H1 (cell line): Measurements from ENCODE around the gene RNF32. TPM values are rescaled to one million over a fixed set of nuclear protein-coding genes. Genes with fewer than 3 reads are reported as not detected.

ENCODE experiments used
- CTCF ChIA-PET: fragments of 300-600 bp; sonication (Branson Sonifier 250); formaldehyde crosslinking; loops from one replicate; lab custom pipeline; 2021; ENCODE audit not compliant: partially characterized antibody; lab: Charles Lee
- POLR2A ChIA-PET: fragments of 300-600 bp; sonication (Branson Sonifier 250); formaldehyde crosslinking; loops from one replicate; lab custom pipeline; 2021; ENCODE audit warnings: inconsistent platforms; ENCODE audit not compliant: partially characterized antibody; lab: Charles Lee
- DNase-seq, 2 experiments: peaks; one replicate each; pipeline versions ENCODE4 v3.0.0 to v3.0.0-alpha.2; 2010 to 2022; ENCODE audit warnings: low spot score in 2 of 2, low read depth in 1 of 2, mixed read lengths in 1 of 2
- FAIRE-seq: peaks from 2 replicates; lab custom pipeline; 2011; peaks lifted over from hg19 to GRCh38; lab: Jason Lieb, UNC
- H2AFZ ChIP-seq: 2 replicates; pipeline ENCODE4 v1.8.1; 2012; ENCODE audit warnings: low read length, inconsistent platforms
- H2AK5ac ChIP-seq: 2 replicates; pipeline ENCODE4 v1.6.1; 2013; ENCODE audit warnings: low read depth, low read length
- H2BK120ac ChIP-seq: replicated peaks from 2 replicates; pipeline ENCODE3; 2013; ENCODE audit warnings: low read depth, low read length, inconsistent platforms
- H2BK12ac ChIP-seq: 2 replicates; pipeline ENCODE4 v1.6.1; 2013; ENCODE audit warnings: low read depth, low read length
- H2BK15ac ChIP-seq: 2 replicates; pipeline ENCODE4 v1.6.1; 2013; ENCODE audit warnings: low read length
- H2BK20ac ChIP-seq: 2 replicates; pipeline ENCODE4 v1.6.1; 2013; ENCODE audit warnings: low read length
- H2BK5ac ChIP-seq: 2 replicates; pipeline ENCODE4 v1.6.1; 2013; ENCODE audit warnings: low read depth, low read length
- H3K14ac ChIP-seq: 2 replicates; pipeline ENCODE4 v1.6.1; 2013; ENCODE audit warnings: inconsistent platforms; ENCODE audit not compliant: insufficient read length
- H3K18ac ChIP-seq: 2 replicates; pipeline ENCODE4 v1.6.1; 2013; ENCODE audit warnings: low read length; ENCODE audit errors: extremely low read depth
- H3K23ac ChIP-seq: 2 replicates; pipeline ENCODE4 v1.6.1; 2013; ENCODE audit warnings: inconsistent platforms; ENCODE audit not compliant: insufficient read length
- H3K23me2 ChIP-seq: 2 replicates; pipeline ENCODE4 v1.6.1; 2013; ENCODE audit warnings: low read depth, low read length
- H3K27ac ChIP-seq: 2 replicates; pipeline ENCODE4 v1.6.1; 2011; ENCODE audit warnings: low read depth, low read length, inconsistent platforms
- H3K27me3 ChIP-seq, 4 experiments: replicated peaks in 1 of 4; 1 replicate in 1 of 4; 2 replicates in 3 of 4; pipeline versions ENCODE4 v1.6.1 to v1.8.1; 2011 to 2013; ENCODE audit warnings: low read length in 3 of 4, mild to moderate bottlenecking in 3 of 4, inconsistent platforms in 2 of 4, mixed read lengths in 2 of 4, moderate library complexity in 1 of 4; ENCODE audit not compliant: control insufficient read depth in 3 of 4, insufficient read depth in 3 of 4; ENCODE audit errors: extremely low read depth in 1 of 4
- H3K36me3 ChIP-seq, 4 experiments: 2 replicates each; pipeline versions ENCODE4 v1.6.1 to v1.8.1; 2011 to 2013; ENCODE audit warnings: mild to moderate bottlenecking in 4 of 4, low read length in 3 of 4, moderate library complexity in 2 of 4, control low read depth in 1 of 4, inconsistent platforms in 1 of 4; ENCODE audit not compliant: insufficient read depth in 4 of 4, control insufficient read depth in 2 of 4
- H3K4ac ChIP-seq: replicated peaks from 2 replicates; pipeline ENCODE3; 2013; ENCODE audit warnings: low read length, low read depth, mixed read lengths, inconsistent platforms; ENCODE audit not compliant: insufficient read length
- H3K4me1 ChIP-seq, 4 experiments: replicated peaks in 1 of 4; 1 replicate in 1 of 4; 2 replicates in 3 of 4; pipeline versions ENCODE4 v1.6.1 to v1.8.1; 2011 to 2013; ENCODE audit warnings: low read length in 3 of 4, inconsistent platforms in 2 of 4, mixed read lengths in 1 of 4; ENCODE audit not compliant: insufficient read depth in 4 of 4, control insufficient read depth in 3 of 4
- H3K4me2 ChIP-seq, 2 experiments: 2 replicates each; pipeline versions ENCODE4 v1.6.1 to v1.8.1; 2011 to 2013; ENCODE audit warnings: low read depth in 2 of 2, low read length in 2 of 2, control low read depth in 1 of 2, inconsistent platforms in 1 of 2, mild to moderate bottlenecking in 1 of 2; ENCODE audit not compliant: insufficient read depth in 1 of 2
- H3K4me3 ChIP-seq, 4 experiments: fragments of 200-600, 300-600 bp in 1 of 4; sonication (generic), shearing (Covaris generic), sonication (Bioruptor Twin) in 1 of 4; 2 replicates each; pipeline versions ENCODE4 v1.5.1 to v1.8.1; 2011 to 2016; ENCODE audit warnings: low read length in 4 of 4, low read depth in 3 of 4, control low read depth in 2 of 4, inconsistent platforms in 2 of 4, mild to moderate bottlenecking in 2 of 4, mixed read lengths in 1 of 4, moderate library complexity in 1 of 4; ENCODE audit not compliant: insufficient read depth in 2 of 4; ENCODE audit errors: extremely low read depth in 1 of 4
- H3K56ac ChIP-seq: replicated peaks from 2 replicates; pipeline ENCODE3; 2013; ENCODE audit warnings: low read depth, mild to moderate bottlenecking, mixed read lengths, low read length, inconsistent platforms; ENCODE audit not compliant: insufficient read length
- H3K79me1 ChIP-seq: 2 replicates; pipeline ENCODE4 v1.6.1; 2013; ENCODE audit warnings: low read depth, low read length, control low read depth
- H3K79me2 ChIP-seq, 2 experiments: 2 replicates each; pipeline versions ENCODE4 v1.6.1 to v1.8.1; 2012 to 2013; ENCODE audit warnings: low read length in 2 of 2, mild to moderate bottlenecking in 2 of 2, inconsistent platforms in 1 of 2; ENCODE audit not compliant: insufficient read depth in 2 of 2, control insufficient read depth in 1 of 2
- H3K9ac ChIP-seq, 4 experiments: replicated peaks in 1 of 4; 1 replicate in 1 of 4; 2 replicates in 3 of 4; pipeline versions ENCODE4 v1.6.1 to v1.8.1; 2011 to 2013; ENCODE audit warnings: low read depth in 3 of 4, low read length in 3 of 4, control low read depth in 2 of 4, mild to moderate bottlenecking in 2 of 4, moderate library complexity in 2 of 4, inconsistent platforms in 1 of 4; ENCODE audit errors: extremely low read depth in 1 of 4
- H3K9me3 ChIP-seq, 2 experiments: 2 replicates each; pipeline versions ENCODE4 v1.6.1 to v1.8.1; 2012 to 2013; ENCODE audit warnings: mild to moderate bottlenecking in 2 of 2, moderate library complexity in 2 of 2, control low read depth in 1 of 2, inconsistent platforms in 1 of 2, low read depth in 1 of 2, low read length in 1 of 2, mixed read lengths in 1 of 2; ENCODE audit not compliant: insufficient read depth in 2 of 2
- H4K20me1 ChIP-seq, 2 experiments: replicated peaks in 1 of 2; 2 replicates each; pipeline versions ENCODE3 to v1.8.1; 2011 to 2013; ENCODE audit warnings: inconsistent platforms in 2 of 2, low read length in 2 of 2, mild to moderate bottlenecking in 1 of 2; ENCODE audit not compliant: insufficient read depth in 2 of 2, control insufficient read depth in 1 of 2
- H4K5ac ChIP-seq: 2 replicates; pipeline ENCODE4 v1.6.1; 2013; ENCODE audit warnings: low read length, low read depth, mixed read lengths, inconsistent platforms; ENCODE audit not compliant: insufficient read length
- H4K8ac ChIP-seq: 2 replicates; pipeline ENCODE4 v1.8.0; 2013; ENCODE audit warnings: mild to moderate bottlenecking, moderate library complexity, low read length, inconsistent platforms; ENCODE audit not compliant: insufficient read depth; ENCODE audit errors: extremely low read depth
- H4K91ac ChIP-seq: replicated peaks from 2 replicates; pipeline ENCODE3; 2013; ENCODE audit warnings: low read length, mixed read lengths, inconsistent platforms; ENCODE audit not compliant: insufficient read length
- ASH2L ChIP-seq: fragments of 200-600, 300-600 bp; sonication (generic); IDR thresholded peaks from one replicate; pipeline ENCODE4 v1.7.1; 2017; ENCODE audit warnings: low read length
- ATF3 ChIP-seq: IDR thresholded peaks from 2 replicates; pipeline ENCODE4 v1.6.1; 2011; ENCODE audit warnings: low read depth, mild to moderate bottlenecking, low read length; ENCODE audit not compliant: insufficient read depth
- CHD2 ChIP-seq: IDR thresholded peaks from 2 replicates; pipeline ENCODE4 v1.6.1; 2012; ENCODE audit warnings: low read length, improper control_type of control experiment
- EZH2 ChIP-seq: fragments of 200-600 bp; sonication (generic); IDR thresholded peaks from 2 replicates; pipeline ENCODE4 v1.7.1; 2012; ENCODE audit warnings: low read depth, mild to moderate bottlenecking, moderate library complexity, low read length, inconsistent platforms; ENCODE audit not compliant: severe bottlenecking
- GTF2F1 ChIP-seq: IDR thresholded peaks from 2 replicates; pipeline ENCODE4 v1.6.1; 2012; ENCODE audit warnings: low read depth, low read length, improper control_type of control experiment, borderline replicate concordance
- HDAC2 ChIP-seq, 2 experiments: fragments of 300-600 bp in 1 of 2; sonication (generic) in 1 of 2; IDR thresholded peaks; 2 replicates each; pipeline ENCODE4 v1.6.1; 2011 to 2012; ENCODE audit warnings: low read depth in 2 of 2, low read length in 2 of 2, mild to moderate bottlenecking in 2 of 2, moderate library complexity in 2 of 2, borderline replicate concordance in 1 of 2, inconsistent platforms in 1 of 2
- KDM1A ChIP-seq: fragments of 200-600, 300-600 bp; sonication (generic); IDR thresholded peaks from 2 replicates; pipeline ENCODE4 v1.7.1; 2016; ENCODE audit warnings: mild to moderate bottlenecking, low read length, borderline replicate concordance
- KDM4A ChIP-seq: IDR thresholded peaks from one replicate; pipeline ENCODE4 v1.7.1; 2012; ENCODE audit warnings: low read depth, mild to moderate bottlenecking, moderate library complexity, low read length, inconsistent platforms; ENCODE audit not compliant: severe bottlenecking
- RNF2 ChIP-seq: fragments of 200-900, 300-1000 bp; sonication (generic); IDR thresholded peaks from 2 replicates; pipeline ENCODE4 v1.7.1; 2016; ENCODE audit warnings: borderline replicate concordance, low read depth, mild to moderate bottlenecking, antibody characterized with exemption, low read length; ENCODE audit not compliant: poor library complexity, severe bottlenecking; ENCODE audit errors: missing control alignments
- RXRA ChIP-seq: IDR thresholded peaks from 2 replicates; pipeline ENCODE4 v1.6.1; 2011; ENCODE audit warnings: low read depth, mild to moderate bottlenecking, low read length, moderate library complexity; ENCODE audit not compliant: insufficient read depth
- SP2 ChIP-seq: IDR thresholded peaks from 2 replicates; pipeline ENCODE4 v1.6.1; 2012; ENCODE audit warnings: mild to moderate bottlenecking, low read length, inconsistent platforms
- TAF1 ChIP-seq: IDR thresholded peaks from 2 replicates; pipeline ENCODE4 v1.6.1; 2011; ENCODE audit warnings: mild to moderate bottlenecking, low read depth, low read length
- TAF7 ChIP-seq: optimal IDR thresholded peaks from 2 replicates; pipeline ENCODE3; 2011; ENCODE audit warnings: low read depth, mild to moderate bottlenecking, inconsistent platforms, low read length, moderate library complexity, borderline replicate concordance
- WGBS, 2 experiments: shearing (Covaris generic) in 1 of 2; methylation state at CpG; one replicate each; pipeline versions ENCODE4 v1.1.6 to v1.1.7; 2013 to 2015; ENCODE audit warnings: low lambda C conversion rate in 2 of 2, mixed read lengths in 2 of 2, inconsistent platforms in 1 of 2, low coverage in 1 of 2, missing lambda C conversion rate in 1 of 2; ENCODE audit not compliant: insufficient replicate concordance in 2 of 2, insufficient coverage in 1 of 2, insufficient read length in 1 of 2; ENCODE audit errors: extremely low coverage in 1 of 2, missing lambda C conversion rate in 1 of 2; 5-methylcytosine and 5-hydroxymethylcytosine counted together
- polyA plus RNA-seq, 7 experiments: library from polyadenylated mRNA; depleted of rRNA in 3 of 7; stranded (reverse) in 5 of 7; unstranded in 2 of 7; fragments of >200 nt in 5 of 7; fragments of 200-250 nt in 2 of 7; gene quantifications; 1 replicate in 5 of 7; 2 replicates in 1 of 7; 4 replicates in 1 of 7; pipeline versions ENCODE4 v1.2.1 to v1.2.3, GENCODE V29; 2011 to 2013; ENCODE audit warnings: missing spikeins in 2 of 7, mixed read lengths in 2 of 7
- total RNA-seq: library from RNA; stranded (reverse); fragmentation: NEBNext Ultra II Directional; extraction: Animal tissue kit (Norgen Biotek cat#: 25700); gene quantifications from 2 replicates; pipeline ENCODE4 v1.2.1, GENCODE V29; 2021

The RNF32 gene
- total and polyA plus RNA-seq, 2 of the 8 experiments (the other 6 are each of a cell fraction or from before 2014, with no cell fraction given), result 0.48 to 1.2 TPM

- H3K56ac ChIP-seq, result no peak overlapping the region
- no peak overlapping the region for H2BK12ac ChIP-seq
- ChIA-PET POLR2A (interaction anchor here (0.7 kb wide), 1 partner anchor 33 kb away, joined by 3 read pairs; no protein-coding TSS in a partner anchor), CTCF (interaction anchor here (0.6 to 1.2 kb wide), 3 partner anchors 21 to 184 kb away, joined by 3 to 6 read pairs (median 4); no protein-coding TSS in a partner anchor)
- H3K23ac ChIP-seq, result no peak overlapping the region
- H3K14ac ChIP-seq, result no peak overlapping the region
- no peak overlapping the region for H2BK120ac ChIP-seq
- H4K91ac ChIP-seq, result no peak overlapping the region
- no peak overlapping the region for H4K5ac ChIP-seq
- H3K4me3 ChIP-seq, result no peak overlapping the region
- H3K4me2 ChIP-seq, result no peak overlapping the region
- no peak overlapping the region for H2AK5ac ChIP-seq
- no peaks in the 10 kb centered on the region for H4K20me1 ChIP-seq
- WGBS, 2 experiments, result 96% methylated on average over 3 of the region's 3 CpGs; no CpG with 5 or more reads in 1 of the 2 experiments
- no peak overlapping the region for H3K4ac ChIP-seq
- H2AFZ ChIP-seq, result no peak overlapping the region
- no peaks in the 10 kb centered on the region for H3K27me3 ChIP-seq
- H3K36me3 ChIP-seq, result peaks cover 0 to 5% (median 0%) of the 10 kb centered on the region in 4 experiments; a peak in 1 of 8 replicates
- no peak overlapping the region for H2BK15ac ChIP-seq
- H3K4me1 ChIP-seq, result no peaks in the 10 kb centered on the region
- no peak overlapping the region for H4K8ac ChIP-seq
- no peak overlapping the region for H3K27ac ChIP-seq
- no peak for DNase-seq
- H2BK20ac ChIP-seq, result no peak overlapping the region
- H3K79me1 ChIP-seq, result no peaks in the 10 kb centered on the region
- no peaks in the 10 kb centered on the region for H3K79me2 ChIP-seq
- H3K9ac ChIP-seq, result no peak overlapping the region
- H3K18ac ChIP-seq, result no peak overlapping the region
- peaks cover 11 to 16% of the 10 kb centered on the region in 2 experiments for H3K9me3 ChIP-seq
- no peak overlapping the region for H2BK5ac ChIP-seq
- no peaks in the 10 kb centered on the region for H3K23me2 ChIP-seq
- FAIRE-seq, result no peak
- TF ChIP-seq SP2 (no peak), TAF7 (no peak), TAF1 (no peak), EZH2 (no peak), KDM1A (no peak), ATF3 (no peak), HDAC2 (IDR thresholded peaks at IDR 0.05; ENCODE audit: borderline replicate concordance in 1 of 2, low read depth in 2 of 2, low read length in 2 of 2) (no peak), KDM4A (no peak), GTF2F1 (no peak), CHD2 (no peak), RNF2 (no peak), RXRA (no peak), ASH2L (no peak)
These were observed 53.1 kb downstream of the RNF32 start for GRCh38 chr7:156693627-156694026.
